ENCODE results near the gene SERPINH1. TPM values are rescaled to one million over a fixed set of nuclear protein-coding genes. Genes with fewer than 3 reads are reported as not detected.

Gene SERPINH1
- total and polyA plus RNA-seq, 5 donors: 50.5 to 109 (median 65.6) TPM

- H3K9me3 ChIP-seq (ENCODE audit: control insufficient read depth, low read length): no peaks in the 10 kb centered on the region
- intact Hi-C loops (cut with DNase I): no loop called here
- H3K4me1 ChIP-seq (ENCODE audit: control insufficient read depth, insufficient read depth, low read length): peaks cover 15% of the 10 kb centered on the region
- WGBS: 74% methylated on average over 3 of the region's 3 CpGs
- ATAC-seq: no peak
- no peak overlapping the region for H3K27ac ChIP-seq (ENCODE audit: low read length)
- H3K27me3 ChIP-seq (ENCODE audit: control insufficient read depth, insufficient read depth): no peaks in the 10 kb centered on the region
- no peak overlapping the region for H3K4me3 ChIP-seq (ENCODE audit: low read length)
- DNase-seq: no peak
These were observed 5.8 kb upstream of the SERPINH1 start for GRCh38 chr11:75556275-75556674.

GRCh38 chr11:75557666-75558494 lies 4.2 kb upstream of the SERPINH1 start:
- peak; percentile 29 to 39 for ATAC-seq
- Histone ChIP-seq H3K9me3 (ENCODE audit: control insufficient read depth, low read length) (no peaks in the 10 kb centered on the region), H3K27ac (ENCODE audit: low read length) (peak overlapping the region; percentile 79), H3K4me1 (ENCODE audit: control insufficient read depth, insufficient read depth, low read length) (peaks cover 18% of the 10 kb centered on the region), H3K27me3 (ENCODE audit: control insufficient read depth, insufficient read depth) (no peaks in the 10 kb centered on the region), H3K4me3 (ENCODE audit: low read length) (no peak overlapping the region)
- intact Hi-C loops (cut with DNase I): no loop called here
- peak; percentile 77 to 87 (median 86) for DNase-seq
- 25% methylated on average over 17 of the region's 17 CpGs for WGBS

- Histone ChIP-seq H3K4me3 (ENCODE audit: low read length) (no peak overlapping the region), H3K27me3 (ENCODE audit: control insufficient read depth, insufficient read depth) (no peaks in the 10 kb centered on the region), H3K9me3 (ENCODE audit: control insufficient read depth, low read length) (no peaks in the 10 kb centered on the region), H3K27ac (ENCODE audit: low read length) (peak overlapping the region; percentile 79), H3K4me1 (ENCODE audit: control insufficient read depth, insufficient read depth, low read length) (peaks cover 18% of the 10 kb centered on the region)
- peak; percentile 74 to 86 (median 80) for DNase-seq
- peak; percentile 22 to 28 for ATAC-seq
- intact Hi-C loops (cut with DNase I): no loop called here
- WGBS: 11% methylated on average over 8 of the region's 8 CpGs
These were observed 2.9 kb upstream of the SERPINH1 start for GRCh38 chr11:75558939-75559843.

GRCh38 chr11:75560644-75561043 lies 1.4 kb upstream of the SERPINH1 start:
- H3K27me3 ChIP-seq (ENCODE audit: control insufficient read depth, insufficient read depth): no peaks in the 10 kb centered on the region
- ATAC-seq (no peak), DNase-seq (no peak)
- H3K4me1 ChIP-seq (ENCODE audit: control insufficient read depth, insufficient read depth, low read length): peaks cover 25% of the 10 kb centered on the region
- no peak overlapping the region for H3K4me3 ChIP-seq (ENCODE audit: low read length)
- no peaks in the 10 kb centered on the region for H3K9me3 ChIP-seq (ENCODE audit: control insufficient read depth, low read length)
- intact Hi-C loops (cut with DNase I): no loop called here
- peak overlapping the region; percentile 100 for H3K27ac ChIP-seq (ENCODE audit: low read length)
- WGBS: 55% methylated on average over 1 of the region's 1 CpG

- 15% methylated on average over 21 of the region's 21 CpGs for WGBS
- intact Hi-C loops (cut with DNase I): no loop called here
These were observed 516 bp upstream of the SERPINH1 start for GRCh38 chr11:75561426-75562047.

GRCh38 chr11:75562836-75563484 lies 907 bp downstream of the SERPINH1 start:
- intact Hi-C loops (cut with DNase I): no loop called here
- Histone ChIP-seq H3K4me3 (ENCODE audit: low read length) (peak overlapping the region; percentile 88), H3K27me3 (ENCODE audit: control insufficient read depth, insufficient read depth) (no peaks in the 10 kb centered on the region), H3K4me1 (ENCODE audit: control insufficient read depth, insufficient read depth, low read length) (peaks cover 31% of the 10 kb centered on the region), H3K27ac (ENCODE audit: low read length) (peak overlapping the region; percentile 100), H3K9me3 (ENCODE audit: control insufficient read depth, low read length) (no peaks in the 10 kb centered on the region)
- peak; percentile 72 to 84 (median 82) for DNase-seq
- ATAC-seq: peak; percentile 0 to 47
- 3% methylated on average over 16 of the region's 16 CpGs for WGBS

More at GRCh38 chr11:75561426-75562047, 516 bp upstream of the SERPINH1 start:
- no peaks in the 10 kb centered on the region for H3K27me3 ChIP-seq (ENCODE audit: control insufficient read depth, insufficient read depth)
- no peaks in the 10 kb centered on the region for H3K9me3 ChIP-seq (ENCODE audit: control insufficient read depth, low read length)
- peak overlapping the region; percentile 100 for H3K27ac ChIP-seq (ENCODE audit: low read length)
- H3K4me3 ChIP-seq (ENCODE audit: low read length): peak overlapping the region; percentile 88
- DNase-seq: no peak
- ATAC-seq: no peak
- H3K4me1 ChIP-seq (ENCODE audit: control insufficient read depth, insufficient read depth, low read length): peaks cover 31% of the 10 kb centered on the region

- peak overlapping the region; percentile 88 for H3K4me3 ChIP-seq (ENCODE audit: low read length)
- H3K9me3 ChIP-seq (ENCODE audit: control insufficient read depth, low read length): no peaks in the 10 kb centered on the region
- ATAC-seq (no peak), DNase-seq (no peak)
- WGBS: 13% methylated on average over 5 of the region's 5 CpGs
- intact Hi-C loops (cut with DNase I): no loop called here
- no peaks in the 10 kb centered on the region for H3K27me3 ChIP-seq (ENCODE audit: control insufficient read depth, insufficient read depth)
- peak overlapping the region; percentile 100 for H3K27ac ChIP-seq (ENCODE audit: low read length)
- H3K4me1 ChIP-seq (ENCODE audit: control insufficient read depth, insufficient read depth, low read length): peaks cover 28% of the 10 kb centered on the region
These were observed 1.5 kb downstream of the SERPINH1 start for GRCh38 chr11:75563501-75563977.

- Histone ChIP-seq H3K9me3 (ENCODE audit: control insufficient read depth, low read length) (no peaks in the 10 kb centered on the region), H3K4me3 (ENCODE audit: low read length) (peak overlapping the region; percentile 88), H3K4me1 (ENCODE audit: control insufficient read depth, insufficient read depth, low read length) (peaks cover 24% of the 10 kb centered on the region), H3K27me3 (ENCODE audit: control insufficient read depth, insufficient read depth) (no peaks in the 10 kb centered on the region), H3K27ac (ENCODE audit: low read length) (peak overlapping the region; percentile 100)
- DNase-seq (peak; percentile 81 to 89 (median 85)), ATAC-seq (peak; percentile 5 to 31)
- intact Hi-C loops (cut with DNase I): no loop called here
- WGBS: 20% methylated on average over 9 of the region's 9 CpGs
These were observed 2.0 kb downstream of the SERPINH1 start for GRCh38 chr11:75563978-75564552.

GRCh38 chr11:75565221-75565814 lies 3.3 kb downstream of the SERPINH1 start:
- H3K27ac ChIP-seq (ENCODE audit: low read length): peak overlapping the region; percentile 100
- peak overlapping the region; percentile 88 for H3K4me3 ChIP-seq (ENCODE audit: low read length)
- WGBS: 22% methylated on average over 5 of the region's 5 CpGs
- ATAC-seq: peak in 1 of 2 donors; percentile 43
- no peaks in the 10 kb centered on the region for H3K9me3 ChIP-seq (ENCODE audit: control insufficient read depth, low read length)
- H3K27me3 ChIP-seq (ENCODE audit: control insufficient read depth, insufficient read depth): no peaks in the 10 kb centered on the region
- DNase-seq: peak; percentile 77 to 82 (median 79)
- H3K4me1 ChIP-seq (ENCODE audit: control insufficient read depth, insufficient read depth, low read length): peaks cover 20% of the 10 kb centered on the region
- intact Hi-C loops (cut with DNase I): no loop called here

Measured in right cardiac atrium (tissue), 5 donors.